ENCODE measurements around the gene C2CD4B.

The C2CD4B gene

DNA sequence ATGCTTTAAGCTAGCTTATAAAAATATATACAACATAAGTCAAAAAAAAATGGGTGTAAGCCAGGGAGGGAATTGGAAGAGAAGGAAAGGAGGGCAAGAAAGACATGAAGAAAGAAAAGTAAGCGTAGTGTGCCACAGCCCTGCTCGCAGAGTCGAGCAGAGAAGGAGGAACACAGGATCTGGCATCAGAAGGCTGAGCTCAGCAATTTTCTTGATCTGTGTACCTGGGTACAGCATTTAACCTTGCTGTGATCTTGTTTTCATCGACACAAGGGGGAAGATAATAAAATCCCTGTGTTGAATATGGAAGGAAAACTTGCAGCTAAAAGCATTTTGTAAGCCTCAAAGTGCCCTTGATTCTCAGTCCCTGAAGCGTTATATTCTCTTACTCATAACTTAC is 23.7 kb upstream of the C2CD4B start:
- Histone ChIP-seq H4K20me1 (no peaks in the 10 kb centered on the region), H3K4me2 (no peak overlapping the region), H3K4me3 (no peak overlapping the region), H3K27me3 (no peaks in the 10 kb centered on the region), H3K9me3 (replicated peaks in 1 of 11) (peaks cover 0 to 11% (median 0%) of the 10 kb centered on the region in 11 experiments; a peak in 7 of 22 replicates), H3K36me3 (no peaks in the 10 kb centered on the region), H3K4me1 (peaks cover 0 to 22% (median 10%) of the 10 kb centered on the region in 10 experiments; a peak in 11 of 20 replicates), H3K27ac (no peak overlapping the region), H3K9ac (no peak overlapping the region)
- no peak for TF ChIP-seq Cebpa-rat (IDR thresholded peaks at IDR 0.05)

DNA sequence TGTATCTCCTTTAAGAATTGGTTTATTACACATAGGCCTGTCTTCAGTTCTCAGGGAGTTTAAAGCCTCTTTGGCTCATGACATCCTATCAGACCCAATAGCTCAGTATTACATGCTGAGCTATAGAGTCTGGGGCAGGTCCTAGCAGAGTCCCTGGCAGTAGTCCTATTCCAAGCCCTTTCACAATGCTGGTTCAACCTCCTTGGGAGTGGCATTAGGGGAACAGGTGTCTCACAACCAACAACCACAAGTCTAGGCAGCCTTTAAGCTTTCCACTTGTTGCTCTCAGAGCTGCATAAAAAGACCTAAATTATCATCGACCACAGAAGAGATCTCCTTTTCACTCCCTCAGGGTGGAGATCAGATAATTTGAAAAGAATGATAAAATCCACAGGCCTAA is 22.8 kb upstream of the C2CD4B start:
- Histone ChIP-seq H3K4me3 (no peak overlapping the region), H3K27me3 (no peaks in the 10 kb centered on the region), H4K20me1 (no peaks in the 10 kb centered on the region), H3K36me3 (no peaks in the 10 kb centered on the region), H3K27ac (no peak overlapping the region), H3K9ac (no peak overlapping the region), H3K4me2 (no peak overlapping the region), H3K9me3 (replicated peaks in 1 of 11) (peaks cover 0 to 11% (median 0%) of the 10 kb centered on the region in 11 experiments; a peak in 7 of 22 replicates), H3K4me1 (peaks cover 0 to 30% (median 11%) of the 10 kb centered on the region in 10 experiments; a peak in 11 of 20 replicates)
- no peak for TF ChIP-seq Cebpa-rat (IDR thresholded peaks at IDR 0.05)

- H3K4me3 ChIP-seq = no peak overlapping the region
- TF ChIP-seq Cebpa-rat (IDR thresholded peaks at IDR 0.05) = no peak
Observed at GRCh38 chr15:62187425-62187824, 22.3 kb upstream of the C2CD4B start.

GRCh38 chr15:62186578-62186977 is 21.5 kb upstream of the C2CD4B start:
- no peaks in the 10 kb centered on the region for H4K20me1 ChIP-seq

More at GRCh38 chr15:62187425-62187824, 22.3 kb upstream of the C2CD4B start:
- Histone ChIP-seq H3K36me3 (no peaks in the 10 kb centered on the region), H3K9ac (no peak overlapping the region), H3K27me3 (no peaks in the 10 kb centered on the region), H4K20me1 (no peaks in the 10 kb centered on the region), H3K9me3 (replicated peaks in 1 of 11) (peaks cover 0 to 11% (median 0%) of the 10 kb centered on the region in 11 experiments; a peak in 7 of 22 replicates), H3K27ac (no peak overlapping the region), H3K4me1 (peaks cover 0 to 35% (median 11%) of the 10 kb centered on the region in 10 experiments; a peak in 11 of 20 replicates), H3K4me2 (0 out of 22 replicates have a peak overlapping the region, but pooled peaks of 1 of the 11 experiments have one; percentile 4)

GRCh38 chr15:62183130-62183529 is 18.0 kb upstream of the C2CD4B start:
- peak overlapping the region in 3 of 11 experiments; percentile 62 to 90 (median 81); a peak in 6 of 22 replicates for H3K4me2 ChIP-seq
- no peak overlapping the region for H3K9ac ChIP-seq
- H4K20me1 ChIP-seq = no peaks in the 10 kb centered on the region
- H3K27me3 ChIP-seq = no peaks in the 10 kb centered on the region
- H3K4me1 ChIP-seq = peaks cover 0 to 53% (median 11%) of the 10 kb centered on the region in 10 experiments; a peak in 11 of 20 replicates
- H3K9me3 ChIP-seq (replicated peaks in 1 of 11) = peaks cover 0 to 22% (median 10%) of the 10 kb centered on the region in 11 experiments; a peak in 12 of 22 replicates
- TF ChIP-seq Cebpa-rat (IDR thresholded peaks at IDR 0.05) = no peak
- no peaks in the 10 kb centered on the region for H3K36me3 ChIP-seq
- H3K27ac ChIP-seq = peak overlapping the region in 2 of 11 experiments; percentile 60 to 72; a peak in 4 of 22 replicates
- 0 out of 20 replicates have a peak overlapping the region, but pooled peaks of 1 of the 10 experiments have one; percentile 9 for H3K4me3 ChIP-seq

More at GRCh38 chr15:62186578-62186977, 21.5 kb upstream of the C2CD4B start:
- Histone ChIP-seq H3K4me1 (peaks cover 0 to 44% (median 11%) of the 10 kb centered on the region in 10 experiments; a peak in 11 of 20 replicates), H3K4me3 (no peak overlapping the region), H3K27ac (no peak overlapping the region), H3K27me3 (no peaks in the 10 kb centered on the region), H3K36me3 (no peaks in the 10 kb centered on the region), H3K9me3 (replicated peaks in 1 of 11) (peaks cover 0 to 11% (median 0%) of the 10 kb centered on the region in 11 experiments; a peak in 7 of 22 replicates), H3K4me2 (no peak overlapping the region), H3K9ac (no peak overlapping the region)
- TF ChIP-seq Cebpa-rat (IDR thresholded peaks at IDR 0.05) = no peak

- Histone ChIP-seq H3K4me2 (peak overlapping the region in 3 of 11 experiments; percentile 28 to 56 (median 55); a peak in 5 of 22 replicates), H4K20me1 (no peaks in the 10 kb centered on the region), H3K27me3 (no peaks in the 10 kb centered on the region), H3K9ac (no peak overlapping the region), H3K9me3 (replicated peaks in 1 of 11) (no peaks in the 10 kb centered on the region), H3K4me1 (peaks cover 0 to 38% (median 2%) of the 10 kb centered on the region in 10 experiments; a peak in 4 of 20 replicates), H3K36me3 (no peaks in the 10 kb centered on the region), H3K27ac (no peak overlapping the region), H3K4me3 (no peak overlapping the region)
- no peak for TF ChIP-seq Cebpa-rat (IDR thresholded peaks at IDR 0.05)
Observed at GRCh38 chr15:62173215-62173614, 8.1 kb upstream of the C2CD4B start.

DNA sequence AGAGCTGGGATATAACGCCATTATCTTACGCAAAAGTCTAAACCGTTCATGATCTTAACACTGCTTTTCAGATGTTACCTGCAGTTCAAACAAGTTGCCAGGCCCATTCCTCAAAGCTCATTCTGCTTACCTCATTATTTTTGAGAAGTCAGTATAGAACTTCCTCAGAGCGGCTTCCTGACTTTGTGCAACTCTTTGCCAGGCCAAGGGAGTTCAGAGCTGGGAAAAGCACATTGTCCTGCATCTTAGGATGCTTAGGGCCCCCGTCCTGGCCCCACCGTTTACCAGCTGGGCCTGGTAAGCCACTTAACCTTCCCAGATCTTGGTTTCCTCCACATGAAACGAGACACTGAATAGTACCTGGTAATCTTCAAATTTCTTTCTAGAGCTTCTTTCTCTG is 6.8 kb upstream of the C2CD4B start:
- peak overlapping the region in 2 of 11 experiments; percentile 41 to 55; a peak in 4 of 22 replicates for H3K4me2 ChIP-seq
- no peaks in the 10 kb centered on the region for H3K36me3 ChIP-seq
- no peak overlapping the region for H3K4me3 ChIP-seq
- H3K9me3 ChIP-seq (replicated peaks in 1 of 11) = no peaks in the 10 kb centered on the region
- no peak for TF ChIP-seq Cebpa-rat (IDR thresholded peaks at IDR 0.05)
- H4K20me1 ChIP-seq = no peaks in the 10 kb centered on the region
- H3K4me1 ChIP-seq = peaks cover 0 to 31% (median 2%) of the 10 kb centered on the region in 10 experiments; a peak in 4 of 20 replicates
- peak overlapping the region in 1 of 11 experiments; percentile 1; a peak in 1 of 22 replicates for H3K27ac ChIP-seq
- H3K9ac ChIP-seq = no peak overlapping the region
- H3K27me3 ChIP-seq = no peaks in the 10 kb centered on the region

GRCh38 chr15:62165793-62166375 is 799 bp upstream of the C2CD4B start:
- Histone ChIP-seq H4K20me1 (no peaks in the 10 kb centered on the region), H3K4me1 (peaks cover 9 to 18% (median 11%) of the 10 kb centered on the region in 10 experiments; a peak in 19 of 20 replicates), H3K27me3 (no peaks in the 10 kb centered on the region), H3K27ac (peak overlapping the region in 3 of 11 experiments; percentile 28 to 42 (median 30); a peak in 4 of 22 replicates), H3K36me3 (no peaks in the 10 kb centered on the region), H3K4me2 (peak overlapping the region; percentile 28 to 75 (median 53); a peak in 21 of 22 replicates), H3K4me3 (no peak overlapping the region), H3K9me3 (replicated peaks in 1 of 11) (peaks cover 18 to 28% (median 25%) of the 10 kb centered on the region in 11 experiments), H3K9ac (peak overlapping the region in 2 of 11 experiments; percentile 4 to 10; a peak in 2 of 22 replicates)
- no peak for TF ChIP-seq Cebpa-rat (IDR thresholded peaks at IDR 0.05)

DNA sequence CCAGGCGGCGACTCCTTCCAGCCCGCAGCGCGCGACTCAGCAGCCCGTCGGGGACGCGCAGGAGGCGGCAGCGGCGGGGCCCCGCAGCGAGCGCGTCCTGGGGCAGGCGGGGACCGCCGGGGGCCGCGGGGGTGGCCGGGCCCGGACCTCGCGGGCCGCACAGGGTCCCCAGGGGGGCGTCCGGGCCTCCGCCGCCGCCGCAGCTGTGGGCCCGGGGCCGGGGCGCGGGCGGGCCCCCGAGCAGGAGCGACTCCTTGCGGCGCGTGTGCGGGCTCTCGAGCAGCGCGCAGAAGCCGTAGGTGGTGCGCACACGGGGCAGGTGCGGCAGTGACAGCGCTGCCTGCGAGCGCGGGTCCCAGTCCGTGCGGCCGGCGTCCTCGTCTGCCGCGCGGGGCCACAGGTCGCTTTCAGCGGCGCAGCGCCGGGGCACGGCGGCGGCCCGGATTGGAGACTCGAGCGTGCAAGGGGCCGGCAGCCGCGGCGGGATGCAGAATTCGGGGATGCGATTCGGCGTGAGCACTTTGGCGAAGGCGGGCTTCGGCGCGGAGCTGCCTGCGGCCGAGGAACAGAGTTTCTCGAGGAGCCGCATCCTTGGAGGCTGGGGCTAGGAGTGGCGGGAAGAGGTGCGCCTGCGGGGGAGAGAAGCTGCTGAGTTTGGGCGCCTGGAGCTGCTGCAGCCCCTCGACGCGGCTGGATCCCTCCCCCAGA is 535 bp downstream of the C2CD4B start:
- Histone ChIP-seq H3K27ac (no peak overlapping the region), H3K4me1 (peaks cover 9 to 16% (median 11%) of the 10 kb centered on the region in 10 experiments; a peak in 19 of 20 replicates), H3K27me3 (no peaks in the 10 kb centered on the region), H3K4me2 (no peak overlapping the region), H3K36me3 (no peaks in the 10 kb centered on the region), H3K4me3 (no peak overlapping the region; a peak in 1 of 20 replicates), H3K9ac (no peak overlapping the region), H4K20me1 (no peaks in the 10 kb centered on the region), H3K9me3 (replicated peaks in 1 of 11) (peaks cover 18 to 28% (median 26%) of the 10 kb centered on the region in 11 experiments)
- no peak for TF ChIP-seq Cebpa-rat (IDR thresholded peaks at IDR 0.05)
